GM11168 (cell line): ENCODE results near the gene TNFSF4.
"Not testable (repeated sequence)": the region's sequence is repeated elsewhere in the genome, so short reads cannot be mapped to it uniquely, and the experiment has no call there.

Source experiments
- in situ Hi-C: fragments of 300-500 bp; cut with MboI; formaldehyde crosslinking; loops from one replicate; pipeline ENCODE4 v1.12.0; 2022; ENCODE audit warnings: low sequenced_read_pairs; ENCODE audit not compliant: unreplicated experiment

The TNFSF4 gene

DNA sequence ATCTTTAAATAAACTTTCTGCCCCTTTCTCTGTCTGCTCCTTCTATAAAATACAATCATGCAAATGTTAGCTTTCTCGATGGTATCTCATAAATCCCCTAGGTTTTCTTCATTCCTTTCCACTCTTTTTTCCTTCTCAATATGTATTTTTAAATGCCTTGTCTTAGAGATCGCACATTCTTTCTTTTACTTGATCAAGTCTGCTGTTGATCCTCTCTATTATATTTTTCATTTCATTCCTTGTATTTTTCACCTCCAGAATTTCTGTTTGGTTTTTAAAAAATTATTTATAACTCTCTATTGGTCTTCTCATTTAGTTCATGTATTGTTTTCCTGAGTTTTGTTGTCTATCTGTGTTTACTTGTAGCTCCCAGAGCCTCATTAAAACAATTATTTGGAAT lies 36.0 kb downstream of the TNFSF4 start:
- in situ Hi-C loops, result no loop called here

DNA sequence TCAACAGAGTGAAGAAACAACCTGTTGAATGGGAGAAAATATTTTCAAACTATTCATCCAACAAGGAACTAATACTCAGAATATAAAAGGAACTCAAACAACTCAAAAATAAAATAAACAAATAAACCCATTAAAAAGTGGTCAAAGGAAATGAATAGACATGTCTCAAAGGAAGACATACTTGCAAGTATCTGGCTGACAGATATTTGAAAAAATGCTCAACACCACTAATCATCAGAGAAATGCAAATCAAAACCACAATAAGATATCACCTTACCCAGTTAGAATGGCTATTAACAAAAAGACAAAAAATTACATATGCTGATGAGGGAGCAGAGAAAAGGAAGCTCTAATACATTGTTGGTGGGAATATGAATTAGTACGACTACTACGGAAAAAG lies 38.2 kb downstream of the TNFSF4 start:
- in situ Hi-C loops, result no loop called here

DNA sequence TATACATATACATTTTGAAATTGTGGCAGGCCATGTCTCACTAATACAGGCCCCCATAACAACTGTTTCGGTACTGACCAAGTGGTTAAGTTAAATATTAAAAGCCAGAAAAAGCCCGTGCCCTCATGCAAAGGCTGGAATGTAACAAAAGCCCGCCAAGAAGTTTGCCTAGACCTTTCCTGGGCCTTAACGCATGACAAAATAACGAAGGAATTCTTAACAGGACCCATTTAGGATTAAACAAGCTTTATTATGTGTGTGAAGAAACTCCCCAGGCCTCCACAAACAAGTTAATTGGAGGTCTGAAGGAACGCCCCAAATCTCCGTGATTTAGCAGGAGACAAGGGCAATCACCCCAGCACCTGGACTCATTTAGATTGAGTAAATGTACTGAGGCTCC lies 42.4 kb downstream of the TNFSF4 start:
- in situ Hi-C loops, result no loop called here

DNA sequence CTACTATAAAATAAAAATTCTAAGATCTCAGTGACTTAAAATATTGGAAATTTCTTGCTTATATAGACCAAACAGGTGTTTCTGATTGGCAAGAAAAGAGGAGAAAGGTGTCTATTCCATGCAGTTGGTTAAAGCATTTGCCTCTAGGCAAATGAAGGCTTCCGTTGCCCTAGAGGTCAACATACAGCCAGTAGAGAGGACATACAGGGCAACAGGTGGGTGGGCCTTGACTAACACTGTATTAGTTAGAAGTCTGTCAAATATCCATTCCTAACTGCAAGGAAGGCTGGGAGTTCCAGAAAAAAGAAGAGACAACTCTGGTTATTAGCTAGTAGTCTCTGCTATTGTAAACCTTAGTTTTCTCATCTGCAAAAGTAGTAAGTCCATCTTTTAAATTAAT lies 43.0 kb downstream of the TNFSF4 start:
- in situ Hi-C loops, result no loop called here

DNA sequence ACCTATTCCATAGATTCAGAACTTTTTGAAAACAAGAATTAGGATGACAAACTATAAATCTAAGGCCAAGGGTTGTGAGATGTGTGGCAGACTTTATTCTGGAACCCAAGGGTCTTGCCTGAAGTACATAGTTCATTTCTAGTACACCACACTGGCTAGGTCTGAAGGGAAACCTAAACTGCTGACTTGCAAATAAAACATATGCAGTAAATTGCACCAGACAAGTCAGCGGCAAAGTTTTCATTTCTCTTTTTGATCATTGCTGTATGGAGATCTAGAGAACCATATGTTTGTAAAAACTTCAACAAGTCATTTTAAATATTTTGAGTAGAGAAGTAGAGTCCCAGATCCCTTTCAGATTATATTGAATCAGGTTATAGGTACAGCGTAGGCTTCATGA lies 43.9 kb downstream of the TNFSF4 start:
- in situ Hi-C loops, result no loop called here

DNA sequence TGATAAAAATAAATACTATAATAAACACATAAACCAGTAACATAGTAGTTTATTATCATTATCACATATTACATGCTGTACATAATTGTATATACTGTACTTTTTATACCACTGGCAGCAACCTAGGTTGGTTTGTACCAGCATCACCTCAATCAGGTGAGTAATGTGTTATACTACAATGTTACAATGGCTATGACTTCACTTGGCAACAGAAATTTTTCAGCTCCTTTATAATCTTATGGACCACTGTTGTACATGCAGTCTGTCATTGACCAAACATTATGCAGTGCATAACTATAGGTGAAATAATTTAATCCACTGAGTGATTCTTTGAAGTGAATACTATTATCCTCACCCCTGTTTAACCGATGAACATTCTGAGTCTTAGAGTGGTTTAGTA lies 44.5 kb downstream of the TNFSF4 start:
- in situ Hi-C loops, result no loop called here

DNA sequence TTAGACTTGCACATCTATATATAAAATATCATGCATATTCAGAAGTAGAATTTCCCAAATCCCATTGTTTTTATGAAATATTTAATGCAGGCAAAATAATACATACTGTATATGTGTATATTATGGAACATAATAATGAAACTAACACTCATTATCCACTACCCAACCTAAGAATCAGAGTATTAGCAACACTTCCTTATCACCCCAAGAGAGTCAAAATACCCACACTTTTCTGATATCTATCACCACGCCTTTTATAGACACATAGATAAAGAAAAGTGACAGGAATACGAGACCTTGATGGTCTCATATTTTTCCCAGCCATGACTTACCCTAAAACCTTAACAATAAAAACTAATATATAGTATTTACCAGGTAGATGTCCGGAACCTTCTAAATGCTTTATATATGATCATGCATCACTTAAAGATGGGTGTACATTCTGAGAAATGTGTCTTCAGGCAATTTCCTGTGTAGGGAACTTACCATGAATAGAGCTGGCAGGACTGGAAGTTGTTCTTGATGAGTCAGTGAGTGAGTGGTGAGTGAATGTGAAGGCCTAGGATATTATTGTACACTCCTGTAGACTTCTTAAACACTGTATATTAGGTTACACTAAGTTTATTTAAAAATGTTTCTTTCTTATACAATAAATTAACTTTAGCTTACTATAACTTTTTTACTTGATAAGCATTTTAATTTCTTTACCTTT lies 45.5 kb downstream of the TNFSF4 start:
- in situ Hi-C loops, result no loop called here

DNA sequence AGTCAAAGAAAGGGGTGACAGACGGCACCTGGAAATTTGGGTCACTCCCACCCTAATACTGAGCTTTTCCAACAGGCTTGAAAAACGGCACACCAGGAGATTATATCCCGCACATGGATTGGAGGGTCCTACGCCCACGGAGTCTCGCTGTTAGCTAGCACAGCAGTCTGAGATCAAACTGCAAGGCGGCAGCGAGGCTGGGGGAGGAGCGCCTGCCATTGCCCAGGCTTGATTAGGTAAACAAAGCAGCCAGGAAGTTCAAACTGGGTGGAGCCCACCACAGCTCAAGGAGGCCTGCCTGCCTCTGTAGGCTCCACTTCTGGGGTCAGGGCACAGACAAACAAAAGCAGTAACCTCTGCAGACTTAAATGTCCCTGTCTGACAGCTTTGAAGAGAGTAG lies 53.2 kb downstream of the TNFSF4 start:
- in situ Hi-C loops, result not testable (repeated sequence)

DNA sequence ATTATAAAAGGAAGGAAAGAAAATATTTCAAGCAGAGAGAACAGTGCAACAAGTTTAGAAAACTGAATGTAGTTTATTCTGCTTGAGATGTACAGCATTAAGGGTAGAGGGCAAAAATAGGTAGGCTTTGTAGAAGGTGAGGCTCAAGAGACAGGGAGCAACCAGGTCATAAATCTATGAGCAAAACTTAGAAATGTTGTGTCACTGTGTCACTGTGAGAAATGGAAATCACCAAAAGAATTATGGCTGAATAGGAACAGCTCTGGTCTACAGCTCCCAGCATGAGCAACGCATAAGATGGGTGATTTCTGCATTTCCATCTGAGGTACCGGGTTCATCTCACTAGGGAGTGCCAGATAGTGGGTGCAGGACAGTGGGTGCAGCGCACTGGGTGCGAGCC lies 53.6 kb downstream of the TNFSF4 start:
- in situ Hi-C loops, result no loop called here

DNA sequence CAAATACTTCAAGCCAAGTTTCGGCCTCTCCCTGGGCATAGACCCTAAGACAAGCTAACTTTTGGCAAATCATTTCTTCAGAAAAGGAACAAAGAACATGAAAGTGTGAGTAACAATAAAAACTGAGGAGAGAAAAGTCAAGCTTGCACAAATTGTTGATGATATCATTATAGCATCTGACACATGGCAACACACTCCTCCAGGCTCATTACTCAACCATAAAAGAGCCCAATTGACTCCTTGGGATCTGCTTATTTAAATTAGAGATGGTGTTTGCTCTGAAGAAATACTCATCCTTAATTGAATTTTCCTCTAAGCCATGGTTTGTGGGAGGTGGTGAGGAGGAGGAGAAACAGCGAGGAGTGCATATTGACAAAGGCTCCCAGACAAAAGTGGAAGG lies 54.5 kb downstream of the TNFSF4 start:
- in situ Hi-C loops, result no loop called here

DNA sequence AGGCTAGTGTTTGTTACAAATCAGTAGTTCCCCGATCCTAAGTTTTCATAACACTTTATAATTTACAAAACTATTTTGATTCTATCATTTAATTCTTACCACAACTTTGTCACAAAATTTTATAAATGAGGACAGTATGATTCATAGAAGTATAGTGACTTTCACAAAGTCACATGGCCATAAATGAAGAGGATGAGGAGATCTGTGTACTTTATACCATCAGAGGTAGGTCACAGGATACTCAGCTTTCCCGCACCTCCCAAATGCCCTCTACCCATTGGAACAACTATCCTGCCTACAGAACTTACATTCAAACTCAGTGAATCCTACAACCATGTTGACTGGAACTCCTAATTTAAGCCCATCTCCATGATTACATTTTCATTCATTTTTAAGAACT lies 56.3 kb downstream of the TNFSF4 start:
- in situ Hi-C loops, result no loop called here

DNA sequence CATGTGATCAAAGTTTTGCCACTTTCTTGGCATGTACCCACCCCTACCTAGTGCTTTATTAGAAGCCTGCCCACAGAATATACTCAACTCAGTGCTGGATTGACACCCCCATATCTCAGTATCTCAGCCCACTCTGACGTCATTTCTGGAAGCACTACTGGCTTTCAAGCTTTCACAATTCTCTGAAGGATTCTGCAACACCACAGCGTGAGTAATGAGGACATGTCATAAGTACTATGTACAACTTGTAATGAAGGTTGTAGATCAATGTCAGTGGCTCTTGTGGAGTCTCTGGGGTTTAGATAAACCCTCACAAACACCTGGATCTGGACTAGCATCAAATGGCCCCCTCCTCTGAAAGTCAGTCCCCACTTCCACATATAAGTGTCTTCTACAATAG lies 57.2 kb downstream of the TNFSF4 start:
- in situ Hi-C loops, result no loop called here

DNA sequence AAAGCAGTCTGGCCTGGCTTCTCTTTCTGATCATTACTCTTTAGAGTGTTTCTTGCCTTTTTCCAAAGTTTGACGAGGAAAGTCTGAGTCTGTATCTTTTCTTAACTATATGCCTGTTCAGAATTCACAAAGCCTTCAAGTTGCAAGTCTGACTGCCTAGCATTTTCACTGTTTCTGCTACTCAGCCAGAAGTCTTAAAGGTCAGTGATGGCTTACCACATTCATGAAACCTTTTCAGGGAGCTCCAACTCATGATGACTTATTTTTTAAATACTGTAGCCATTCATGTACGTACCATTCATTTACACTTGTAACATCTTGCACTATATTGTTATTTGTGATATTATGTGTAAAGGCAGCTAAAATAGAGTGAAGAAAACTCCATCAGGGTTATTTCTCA lies 58.2 kb downstream of the TNFSF4 start:
- in situ Hi-C loops, result no loop called here

DNA sequence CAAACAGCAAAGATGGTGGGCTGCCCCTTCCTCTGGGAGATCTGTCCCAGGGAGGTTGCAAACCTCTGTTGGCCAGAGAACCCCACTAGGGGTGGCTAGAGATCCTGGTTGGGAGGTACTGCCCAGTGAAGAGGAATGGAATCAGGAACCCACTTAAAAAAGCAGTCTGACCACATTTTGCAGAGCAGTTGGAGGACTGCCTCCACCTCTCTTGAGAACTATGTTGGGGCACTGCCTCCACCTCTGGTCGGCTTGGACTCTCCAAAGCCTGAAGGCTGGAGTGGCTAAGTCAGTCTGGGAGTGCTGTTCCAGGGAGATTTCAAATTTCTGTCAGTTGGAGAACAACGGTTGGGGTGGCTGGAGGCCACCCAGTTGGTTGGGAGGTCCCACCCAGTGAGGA lies 58.6 kb downstream of the TNFSF4 start:
- in situ Hi-C loops, result no loop called here

DNA sequence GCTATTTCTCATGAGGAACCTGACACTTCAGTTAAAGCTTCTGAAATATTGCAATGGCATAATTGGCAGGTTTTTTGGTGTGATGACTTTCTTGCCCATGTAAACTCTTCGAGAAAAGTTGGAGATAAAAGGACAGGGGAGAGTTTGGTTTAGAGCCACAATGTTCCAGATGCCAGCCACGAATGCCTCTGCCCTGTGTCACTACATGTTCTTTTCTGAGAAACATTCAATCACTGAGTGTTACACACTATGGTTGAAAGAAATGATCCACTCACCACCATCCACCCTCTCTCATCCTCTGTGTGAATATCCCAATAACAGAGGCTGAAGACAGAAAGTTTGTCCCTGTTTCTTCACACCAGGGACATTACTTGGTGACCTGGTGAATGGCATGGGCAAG lies 66.4 kb downstream of the TNFSF4 start:
- in situ Hi-C loops, result no loop called here

DNA sequence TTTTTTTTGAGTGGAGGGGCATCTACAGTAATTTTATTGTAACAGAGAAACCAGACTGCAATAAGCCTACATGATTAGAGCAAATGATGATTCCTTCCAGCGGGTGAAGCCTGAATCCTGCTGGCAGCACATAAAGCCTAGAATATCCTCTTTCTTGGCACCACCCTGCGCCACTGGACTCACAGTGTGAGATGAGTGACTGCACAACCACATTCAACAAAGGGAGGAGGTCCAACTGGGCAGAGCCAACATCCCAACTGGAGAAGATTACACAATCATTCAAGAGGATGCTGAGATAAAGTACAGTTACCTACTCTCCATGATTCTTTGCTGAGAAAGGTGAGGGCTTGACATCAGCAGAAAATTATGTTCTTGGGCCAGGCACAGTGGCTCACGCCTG lies 67.4 kb downstream of the TNFSF4 start:
- in situ Hi-C loops, result no loop called here

DNA sequence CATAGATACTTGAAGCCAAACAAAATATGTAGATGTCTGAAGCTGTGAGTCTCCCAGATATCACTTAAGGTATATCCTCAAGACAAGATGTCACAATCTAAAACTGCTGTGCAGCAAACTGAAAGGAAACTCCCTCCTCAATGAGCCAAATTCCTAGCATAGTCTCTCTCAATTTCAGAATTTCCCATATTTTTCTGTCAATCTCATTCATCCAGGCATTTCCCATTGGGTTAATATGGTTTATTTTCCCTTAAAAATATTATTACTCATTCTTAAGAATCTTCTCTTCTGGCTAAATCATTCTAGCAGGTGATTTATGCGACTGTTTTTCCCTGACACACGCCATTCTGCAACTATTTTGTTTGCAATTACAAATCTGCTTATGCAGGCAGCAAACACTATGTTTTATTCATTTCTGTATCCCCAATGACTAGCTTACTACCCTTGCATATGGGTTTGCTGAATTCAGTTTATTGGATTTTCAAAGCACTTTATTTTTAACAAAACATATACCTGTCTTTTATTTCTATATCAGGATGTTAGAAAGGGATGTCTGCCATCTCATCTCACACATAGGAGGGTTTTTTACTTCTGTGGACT lies 69.9 kb downstream of the TNFSF4 start:
- in situ Hi-C loops, result no loop called here

DNA sequence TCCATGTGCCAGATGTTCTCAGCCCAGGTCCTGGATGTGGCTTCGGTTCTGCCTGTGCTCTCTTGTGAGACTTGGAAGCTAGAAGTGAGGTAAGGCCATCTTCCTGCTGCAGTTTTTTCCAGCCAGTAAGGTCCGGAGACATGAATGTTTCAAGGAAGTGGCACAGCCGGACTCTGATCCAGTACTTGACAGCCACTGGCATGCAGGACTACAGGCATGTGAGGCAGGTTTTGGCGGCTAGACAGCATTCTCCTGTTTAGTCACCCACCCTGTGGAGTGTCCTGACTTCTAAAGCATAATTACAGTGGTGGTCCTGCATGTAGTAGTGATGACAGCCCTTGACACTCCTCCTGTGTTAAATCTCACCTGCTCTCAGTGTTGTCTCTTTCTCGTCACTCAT lies 72.3 kb downstream of the TNFSF4 start:
- in situ Hi-C loops, result no loop called here

DNA sequence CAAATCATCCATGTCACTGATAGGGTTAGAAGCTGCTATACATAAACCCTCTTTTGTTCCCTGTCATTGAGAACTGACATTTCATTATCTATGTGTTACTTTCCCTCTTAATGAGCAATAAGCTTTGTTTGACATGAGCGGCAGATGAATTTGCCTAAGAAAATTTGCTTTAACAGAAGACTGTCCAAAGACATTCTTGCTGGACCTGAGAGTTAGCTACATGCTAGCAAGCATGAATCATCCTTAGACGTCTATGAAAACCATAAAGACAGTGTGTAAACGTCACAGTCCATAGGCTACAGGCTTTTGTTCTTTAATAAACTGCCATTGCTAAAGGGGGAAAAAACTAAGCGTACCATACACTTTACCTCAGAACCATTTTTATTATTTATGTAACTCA lies 73.1 kb downstream of the TNFSF4 start:
- in situ Hi-C loops, result no loop called here
